Heart left ventricle (tissue), 13 donors: ENCODE measurements around the gene CES1.

ENCODE experiments used
- POLR2A ChIP-seq, 2 donors: fragments of 450-650 bp; IDR thresholded peaks; one replicate each; pipeline ENCODE4 v1.6.1; 2017; ENCODE audit warnings: antibody characterized with exemption in 2 of 2, mild to moderate bottlenecking in 2 of 2, moderate library complexity in 2 of 2
- TF ChIP-seq, protein P1 (sequence below), 12 donors: fragments of 200-600 bp; sonication (generic) in 4 of 12; IDR thresholded peaks; one replicate each; pipeline versions ENCODE4 v1.5.0 to v1.8.0; 2018 to 2022; ENCODE audit warnings: antibody characterized with exemption in 12 of 12, mild to moderate bottlenecking in 5 of 12
- donor health status: ischemic (EF 13 %, LVEDD 7.1; RV severe dilation, severe dysfunction).
- donor health status: DM: no; HTN: yes; CAD: no.
- donor health status: DM: no; HTN: no; CAD: no.
- donor health status: ischemic (EF 25% LVEDD 6.9; RV normal size, moderate dysfunction).
- donor health status: ischemic (EF 25% LVEDD 5.7; RV mildly dilated, moderate dysfunction).
- donor health status: ischemic (EF 35%, LVEDD 5.7; RV mildly dilated, moderate dysfunction).
- donor health status: nonischemic (EF 11% LVEDD 7.7; RV severe dilation, severe dysfunction).
- donor health status: DM: yes; HTN: yes; CAD: no.
- donor health status: PGD.
- donor health status: ischemic (EF 29% LVEDD 5.4; RV normal size, mild dysfunction).
- donor health status: nonischemic (EF 23%, LVEDD 6.1; RV moderate dilation, normal function).

DNA sequence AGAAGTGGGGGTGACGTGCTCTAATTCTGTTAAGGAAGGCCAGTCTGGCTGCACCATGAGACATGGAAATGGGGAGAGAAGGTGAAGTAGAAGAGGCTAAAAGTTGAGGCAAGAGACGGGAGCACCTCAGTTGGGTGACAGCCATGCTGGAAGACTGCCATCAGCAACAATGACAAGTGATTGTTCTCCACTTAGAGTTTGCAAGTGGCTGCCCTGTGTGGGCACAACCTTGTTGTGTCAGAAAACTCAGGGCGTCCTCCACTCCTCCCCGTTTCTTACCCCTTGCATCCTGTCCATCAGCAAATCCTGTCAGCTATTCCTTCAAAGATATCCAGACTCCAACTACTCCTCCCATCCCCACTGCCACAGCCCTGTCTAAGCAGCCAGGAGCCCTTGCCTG lies 17.6 kb downstream of the CES1 start:
- TF ChIP-seq, protein P1, sequence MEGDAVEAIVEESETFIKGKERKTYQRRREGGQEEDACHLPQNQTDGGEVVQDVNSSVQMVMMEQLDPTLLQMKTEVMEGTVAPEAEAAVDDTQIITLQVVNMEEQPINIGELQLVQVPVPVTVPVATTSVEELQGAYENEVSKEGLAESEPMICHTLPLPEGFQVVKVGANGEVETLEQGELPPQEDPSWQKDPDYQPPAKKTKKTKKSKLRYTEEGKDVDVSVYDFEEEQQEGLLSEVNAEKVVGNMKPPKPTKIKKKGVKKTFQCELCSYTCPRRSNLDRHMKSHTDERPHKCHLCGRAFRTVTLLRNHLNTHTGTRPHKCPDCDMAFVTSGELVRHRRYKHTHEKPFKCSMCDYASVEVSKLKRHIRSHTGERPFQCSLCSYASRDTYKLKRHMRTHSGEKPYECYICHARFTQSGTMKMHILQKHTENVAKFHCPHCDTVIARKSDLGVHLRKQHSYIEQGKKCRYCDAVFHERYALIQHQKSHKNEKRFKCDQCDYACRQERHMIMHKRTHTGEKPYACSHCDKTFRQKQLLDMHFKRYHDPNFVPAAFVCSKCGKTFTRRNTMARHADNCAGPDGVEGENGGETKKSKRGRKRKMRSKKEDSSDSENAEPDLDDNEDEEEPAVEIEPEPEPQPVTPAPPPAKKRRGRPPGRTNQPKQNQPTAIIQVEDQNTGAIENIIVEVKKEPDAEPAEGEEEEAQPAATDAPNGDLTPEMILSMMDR (IDR thresholded peaks at IDR 0.05), result no peak
- TF ChIP-seq POLR2A (IDR thresholded peaks at IDR 0.05), result no peak
